ENCODE measurements around the gene RUBCNL. TPM values are rescaled to one million over a fixed set of nuclear protein-coding genes. Genes with fewer than 3 reads are reported as not detected.

Gene RUBCNL
- total RNA-seq, 4 donors from 2014 or later = 0.86 to 3.6 (median 1.4) TPM

- no peaks in the 10 kb centered on the region for H3K4me1 ChIP-seq
- TF ChIP-seq POLR2AphosphoS5 (IDR thresholded peaks at IDR 0.05) (no peak), EP300 (IDR thresholded peaks at IDR 0.05) (no peak), POLR2A (IDR thresholded peaks at IDR 0.05; ENCODE audit: low read depth) (no peak)
- TF ChIP-seq, protein P1, sequence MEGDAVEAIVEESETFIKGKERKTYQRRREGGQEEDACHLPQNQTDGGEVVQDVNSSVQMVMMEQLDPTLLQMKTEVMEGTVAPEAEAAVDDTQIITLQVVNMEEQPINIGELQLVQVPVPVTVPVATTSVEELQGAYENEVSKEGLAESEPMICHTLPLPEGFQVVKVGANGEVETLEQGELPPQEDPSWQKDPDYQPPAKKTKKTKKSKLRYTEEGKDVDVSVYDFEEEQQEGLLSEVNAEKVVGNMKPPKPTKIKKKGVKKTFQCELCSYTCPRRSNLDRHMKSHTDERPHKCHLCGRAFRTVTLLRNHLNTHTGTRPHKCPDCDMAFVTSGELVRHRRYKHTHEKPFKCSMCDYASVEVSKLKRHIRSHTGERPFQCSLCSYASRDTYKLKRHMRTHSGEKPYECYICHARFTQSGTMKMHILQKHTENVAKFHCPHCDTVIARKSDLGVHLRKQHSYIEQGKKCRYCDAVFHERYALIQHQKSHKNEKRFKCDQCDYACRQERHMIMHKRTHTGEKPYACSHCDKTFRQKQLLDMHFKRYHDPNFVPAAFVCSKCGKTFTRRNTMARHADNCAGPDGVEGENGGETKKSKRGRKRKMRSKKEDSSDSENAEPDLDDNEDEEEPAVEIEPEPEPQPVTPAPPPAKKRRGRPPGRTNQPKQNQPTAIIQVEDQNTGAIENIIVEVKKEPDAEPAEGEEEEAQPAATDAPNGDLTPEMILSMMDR (IDR thresholded peaks at IDR 0.05) = no peak
- no peak overlapping the region for H3K27ac ChIP-seq (replicated peaks in 1 of 4)
- DNase-seq (ENCODE audit: extremely low spot score) = no peak
- H3K36me3 ChIP-seq = no peaks in the 10 kb centered on the region
- H3K9me3 ChIP-seq = no peaks in the 10 kb centered on the region
- intact Hi-C loops (cut with DNase I) = no loop called here
- 92% methylated on average over 11 of the region's 11 CpGs for whole genome bisulfite sequencing
- no peaks in the 10 kb centered on the region for H3K27me3 ChIP-seq
- H3K4me3 ChIP-seq = no peak overlapping the region
Measured at GRCh38 chr13:46350003-46350402, 37.0 kb downstream of the RUBCNL start.

DNA sequence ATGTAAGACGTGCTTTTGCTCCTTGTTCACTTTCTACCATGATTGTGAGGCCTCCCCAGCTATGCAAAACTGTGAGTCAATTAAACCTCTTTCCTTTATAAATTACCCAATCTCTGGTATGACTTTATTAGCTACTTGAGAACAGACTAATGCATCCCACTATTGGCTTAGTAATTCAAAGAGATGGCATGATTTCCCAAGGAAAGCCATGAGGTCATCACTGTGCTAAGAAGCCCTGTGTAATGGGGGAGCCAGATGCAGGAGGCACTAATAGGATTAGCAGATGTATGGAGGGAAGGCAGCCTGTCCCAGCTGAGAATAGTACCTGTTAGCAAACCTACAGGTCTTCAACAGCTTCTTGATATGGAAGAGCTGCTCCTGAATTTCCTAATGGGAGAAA, 38.1 kb downstream of the RUBCNL start:
- Histone ChIP-seq H3K36me3 (no peaks in the 10 kb centered on the region), H3K27me3 (no peaks in the 10 kb centered on the region), H3K4me3 (no peak overlapping the region), H3K4me1 (no peaks in the 10 kb centered on the region), H3K27ac (replicated peaks in 1 of 4) (no peak overlapping the region), H3K9me3 (no peaks in the 10 kb centered on the region)
- TF ChIP-seq EP300 (IDR thresholded peaks at IDR 0.05) = no peak
- no peak for TF ChIP-seq POLR2A (IDR thresholded peaks at IDR 0.05; ENCODE audit: low read depth)
- TF ChIP-seq, protein P1 (IDR thresholded peaks at IDR 0.05) = no peak
- TF ChIP-seq POLR2AphosphoS5 (IDR thresholded peaks at IDR 0.05) = no peak
- intact Hi-C loops (cut with DNase I) = no loop called here
- WGBS = 100% methylated on average over 1 of the region's 1 CpG
- no peak for DNase-seq (ENCODE audit: extremely low spot score)

DNA sequence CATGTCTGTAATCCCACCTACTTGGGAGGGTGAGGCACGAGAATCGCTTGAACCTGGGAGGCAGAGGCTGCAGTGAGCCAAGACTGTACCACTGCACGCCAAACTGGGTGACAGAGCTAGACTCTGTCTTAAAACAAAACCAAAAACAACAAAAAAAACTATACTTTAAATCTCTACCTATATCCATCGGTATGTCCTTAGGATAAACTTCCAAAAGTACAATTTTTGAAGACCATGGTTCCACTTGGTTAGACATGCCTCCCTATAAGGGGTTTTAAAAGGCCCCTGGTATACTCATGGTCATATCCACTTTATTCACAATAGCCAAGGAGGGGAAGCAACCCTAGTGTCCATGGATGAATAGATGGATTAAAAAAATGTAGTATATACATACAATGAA, 39.8 kb downstream of the RUBCNL start:
- no peaks in the 10 kb centered on the region for H3K27me3 ChIP-seq
- no peaks in the 10 kb centered on the region for H3K9me3 ChIP-seq
- no peaks in the 10 kb centered on the region for H3K36me3 ChIP-seq
- DNase-seq (ENCODE audit: extremely low spot score) = no peak
- WGBS = 87% methylated on average over 4 of the region's 4 CpGs
- no peak overlapping the region for H3K27ac ChIP-seq (replicated peaks in 1 of 4)
- TF ChIP-seq, protein P1 (IDR thresholded peaks at IDR 0.05) = no peak
- intact Hi-C loops (cut with DNase I) = no loop called here
- H3K4me3 ChIP-seq = no peak overlapping the region
- H3K4me1 ChIP-seq = no peaks in the 10 kb centered on the region

GRCh38 chr13:46345866-46346265, 41.2 kb downstream of the RUBCNL start:
- intact Hi-C loops (cut with DNase I) = no loop called here
- Histone ChIP-seq H3K9me3 (no peaks in the 10 kb centered on the region), H3K4me3 (no peak overlapping the region), H3K36me3 (no peaks in the 10 kb centered on the region), H3K27me3 (no peaks in the 10 kb centered on the region), H3K4me1 (no peaks in the 10 kb centered on the region), H3K27ac (replicated peaks in 1 of 4) (no peak overlapping the region)
- DNase-seq (ENCODE audit: extremely low spot score) = no peak
- TF ChIP-seq, protein P1 (IDR thresholded peaks at IDR 0.05) = no peak
- no peak for TF ChIP-seq POLR2A (IDR thresholded peaks at IDR 0.05; ENCODE audit: low read depth)
- TF ChIP-seq POLR2AphosphoS5 (IDR thresholded peaks at IDR 0.05) = no peak
- TF ChIP-seq EP300 (IDR thresholded peaks at IDR 0.05) = no peak
- 79% methylated on average over 5 of the region's 5 CpGs for WGBS

DNA sequence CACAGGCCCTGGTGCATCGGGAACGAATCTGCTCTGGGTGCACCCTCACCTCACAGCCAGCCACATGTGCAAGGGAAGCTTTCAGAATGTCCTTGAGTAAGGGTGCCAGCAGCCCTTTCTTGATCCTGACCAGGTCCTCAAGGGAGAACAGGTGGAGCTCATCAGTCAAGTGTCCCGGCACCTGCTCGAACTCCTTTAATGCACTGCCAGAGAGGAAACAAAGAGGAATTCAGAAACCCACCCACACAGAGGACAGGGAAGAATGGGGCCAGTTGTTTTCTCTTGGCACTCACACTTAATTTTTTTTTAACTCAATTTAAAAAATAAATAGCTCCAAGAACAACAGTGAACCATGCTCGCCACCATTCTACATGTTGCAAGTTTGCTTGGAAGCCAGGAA, 41.7 kb downstream of the RUBCNL start:
- Histone ChIP-seq H3K4me1 (no peaks in the 10 kb centered on the region), H3K4me3 (no peak overlapping the region), H3K27me3 (no peaks in the 10 kb centered on the region), H3K27ac (replicated peaks in 1 of 4) (no peak overlapping the region), H3K9me3 (no peaks in the 10 kb centered on the region), H3K36me3 (no peaks in the 10 kb centered on the region)
- intact Hi-C loops (cut with DNase I) = no loop called here
- no peak for DNase-seq (ENCODE audit: extremely low spot score)
- TF ChIP-seq, protein P1 (IDR thresholded peaks at IDR 0.05) = no peak
- TF ChIP-seq POLR2AphosphoS5 (IDR thresholded peaks at IDR 0.05) (no peak), EP300 (IDR thresholded peaks at IDR 0.05) (no peak), POLR2A (IDR thresholded peaks at IDR 0.05; ENCODE audit: low read depth) (no peak)
- WGBS = 57% methylated on average over 5 of the region's 5 CpGs
